Activated CD4-positive, alpha-beta T cell treated with anti-CD3 and anti-CD28 coated beads for 36 hours (primary cell): Measurements from ENCODE around the gene PSPC1. TPM values are rescaled to one million over a fixed set of nuclear protein-coding genes. Genes with fewer than 3 reads are reported as not detected.
"Not testable (repeated sequence)": the region's sequence is repeated elsewhere in the genome, so short reads cannot be mapped to it uniquely, and the experiment has no call there.

Experiments used
- ATAC-seq: fragments of 200-7000 bp; cut with Tn5 transposase; one replicate; pipeline ENCODE4 v1.10.0; 2021; ENCODE audit warnings: mild to moderate bottlenecking, moderate library complexity
- CTCF ChIA-PET: fragments of 350-600 bp; sonication (Branson Sonifier 250); formaldehyde crosslinking; loops from one replicate; lab custom pipeline; 2021; ENCODE audit warnings: antibody characterized with exemption; lab: Charles Lee
- POLR2A ChIA-PET: fragments of 350-600 bp; sonication (Branson Sonifier 250); formaldehyde crosslinking; loops from one replicate; lab custom pipeline; 2021; ENCODE audit warnings: antibody characterized with exemption, inconsistent platforms; lab: Charles Lee
- DNase-seq: peaks from one replicate; pipeline ENCODE4 v3.0.0-alpha.2; 2020
- H3K27ac Mint-ChIP-seq: one replicate; pipeline ENCODE4 v1.8.0; 2021; ENCODE audit warnings: mixed read lengths
- H3K27me3 Mint-ChIP-seq: one replicate; pipeline ENCODE4 v1.8.0; 2021; ENCODE audit warnings: mixed read lengths
- H3K36me3 Mint-ChIP-seq: one replicate; pipeline ENCODE4 v1.8.0; 2021; ENCODE audit warnings: low read depth, mixed read lengths
- H3K4me1 Mint-ChIP-seq: one replicate; pipeline ENCODE4 v1.8.0; 2021; ENCODE audit warnings: mixed read lengths
- H3K4me3 Mint-ChIP-seq: one replicate; pipeline ENCODE4 v1.8.0; 2021; ENCODE audit warnings: mild to moderate bottlenecking, moderate library complexity, mixed read lengths
- H3K9me3 Mint-ChIP-seq: one replicate; pipeline ENCODE4 v1.8.0; 2021; ENCODE audit warnings: low read depth, mixed read lengths
- intact Hi-C, 2 experiments: fragments of 100-400 bp; cut with DNase I in 1 of 2; cut with micrococcal nuclease in 1 of 2; formaldehyde crosslinking; loops; one replicate each; pipeline versions ENCODE4 v1.14.2 to v1.15.1; 2022 to 2024; cut with DNase I, micrococcal nuclease
- total RNA-seq, 2 experiments: library from RNA; stranded (reverse); gene quantifications; one replicate each; pipeline ENCODE4 v1.2.3, GENCODE V29; 2021

The PSPC1 gene
- total RNA-seq, 2 experiments from 2014 or later: 60.2 to 64.0 TPM

DNA sequence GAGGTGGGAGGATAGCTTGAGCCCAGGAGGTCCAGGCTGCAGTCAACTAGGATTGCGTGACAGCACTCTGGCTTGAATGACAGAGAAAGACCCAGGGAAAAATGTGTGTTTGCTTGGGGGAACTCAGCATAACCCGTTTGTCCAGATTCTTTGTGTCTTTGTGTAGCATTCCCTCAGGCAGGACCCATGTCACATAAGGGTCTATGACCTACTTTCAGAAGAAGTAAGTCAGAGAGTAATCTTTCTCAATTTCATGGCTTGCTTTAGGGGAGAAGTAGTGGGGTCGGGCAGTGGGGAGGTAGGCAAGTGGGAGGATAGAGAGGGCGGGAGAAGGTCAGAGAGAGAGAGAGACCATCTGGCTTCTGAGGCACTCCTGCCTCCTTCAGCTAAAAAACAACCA lies 11.9 kb upstream of the PSPC1 start:
- no peak overlapping the region for H3K4me3 Mint-ChIP-seq
- H3K36me3 Mint-ChIP-seq: no peaks in the 10 kb centered on the region
- ChIA-PET POLR2A (interaction anchor here (0.6 kb wide), 1 partner anchor 47 kb away, joined by 3 read pairs; no protein-coding TSS in a partner anchor), CTCF (interaction anchor here (0.7 kb wide), 1 partner anchor 254 kb away, joined by 3 read pairs; no protein-coding TSS in a partner anchor)
- no peaks in the 10 kb centered on the region for H3K4me1 Mint-ChIP-seq
- no peak for ATAC-seq
- no peaks in the 10 kb centered on the region for H3K9me3 Mint-ChIP-seq
- H3K27ac Mint-ChIP-seq: no peak overlapping the region
- intact Hi-C loops: no loop called here
- no peak for DNase-seq
- no peaks in the 10 kb centered on the region for H3K27me3 Mint-ChIP-seq

GRCh38 chr13:19791953-19792537 lies 9.3 kb upstream of the PSPC1 start:
- CTCF ChIA-PET: interaction anchor here (0.5 to 0.8 kb wide), 2 partner anchors 49 to 95 kb away, joined by 4 read pairs; no protein-coding TSS in a partner anchor
- H3K4me3 Mint-ChIP-seq: no peak overlapping the region
- H3K36me3 Mint-ChIP-seq: no peaks in the 10 kb centered on the region
- H3K4me1 Mint-ChIP-seq: no peaks in the 10 kb centered on the region
- no peak overlapping the region for H3K27ac Mint-ChIP-seq
- DNase-seq (no peak), ATAC-seq (no peak)
- no peaks in the 10 kb centered on the region for H3K9me3 Mint-ChIP-seq
- intact Hi-C loops: no loop called here
- POLR2A ChIA-PET: no interaction called here
- H3K27me3 Mint-ChIP-seq: no peaks in the 10 kb centered on the region

- no peaks in the 10 kb centered on the region for H3K9me3 Mint-ChIP-seq
- H3K4me1 Mint-ChIP-seq: peaks cover 5% of the 10 kb centered on the region
- POLR2A ChIA-PET: interaction anchor here (1.4 kb wide), 1 partner anchor 82 kb away, joined by 5 read pairs; the partner anchor contains the start of gene ZMYM5
- peak overlapping the region; percentile 98 for H3K27ac Mint-ChIP-seq
- DNase-seq (peak; percentile 75), ATAC-seq (peak; percentile 45)
- H3K4me3 Mint-ChIP-seq: peak overlapping the region; percentile 94
- no peaks in the 10 kb centered on the region for H3K27me3 Mint-ChIP-seq
- intact Hi-C loops: loop anchor here (1.0 to 5.0 kb wide), 7 partner anchors 81 to 195 kb away; partner anchors contain the start of genes MPHOSPH8 (in 2 of the 2), ZMYM2 (in 1 of the 2) and ZMYM5 (in 1 of the 2)
- H3K36me3 Mint-ChIP-seq: peaks cover 19% of the 10 kb centered on the region
- CTCF ChIA-PET: interaction anchor here (0.6 to 1.4 kb wide), 4 partner anchors 8 to 83 kb away, joined by 3 read pairs; no protein-coding TSS in a partner anchor
Measured at GRCh38 chr13:19782049-19782726, 557 bp downstream of the PSPC1 start.

GRCh38 chr13:19781526-19781925 lies 1.2 kb downstream of the PSPC1 start:
- ChIA-PET CTCF (interaction anchor here (0.6 to 1.0 kb wide), 2 partner anchors 8 to 11 kb away, joined by 3 read pairs; no protein-coding TSS in a partner anchor), POLR2A (interaction anchor here (1.4 kb wide), 1 partner anchor 83 kb away, joined by 5 read pairs; the partner anchor contains the start of gene ZMYM5)
- H3K4me3 Mint-ChIP-seq: peak overlapping the region; percentile 94
- H3K4me1 Mint-ChIP-seq: peaks cover 5% of the 10 kb centered on the region
- peaks cover 19% of the 10 kb centered on the region for H3K36me3 Mint-ChIP-seq
- H3K27ac Mint-ChIP-seq: peak overlapping the region; percentile 98
- ATAC-seq (no peak), DNase-seq (peak; percentile 25)
- intact Hi-C loops: loop anchor here in 1 of 2 experiments (5.0 kb wide), 1 partner anchor 149 kb away; the partner anchor contains the start of gene MPHOSPH8
- no peaks in the 10 kb centered on the region for H3K27me3 Mint-ChIP-seq
- H3K9me3 Mint-ChIP-seq: no peaks in the 10 kb centered on the region

GRCh38 chr13:19780753-19781418 lies 1.9 kb downstream of the PSPC1 start:
- not testable (repeated sequence) for ATAC-seq, H3K4me1 Mint-ChIP-seq, H3K27me3 Mint-ChIP-seq, H3K9me3 Mint-ChIP-seq
- Mint-ChIP-seq H3K27ac (peak overlapping the region; percentile 42), H3K4me3 (peak overlapping the region; percentile 94), H3K36me3 (peaks cover 22% of the 10 kb centered on the region)
- POLR2A ChIA-PET: interaction anchor here (1.4 kb wide), 1 partner anchor 83 kb away, joined by 5 read pairs; the partner anchor contains the start of gene ZMYM5
- CTCF ChIA-PET: interaction anchor here (0.6 kb wide), 1 partner anchor 632 kb away, joined by 3 read pairs; no protein-coding TSS in a partner anchor
- intact Hi-C loops: loop anchor here in 1 of 2 experiments (5.0 kb wide), 1 partner anchor 149 kb away; the partner anchor contains the start of gene MPHOSPH8
- peak; percentile 39 for DNase-seq

DNA sequence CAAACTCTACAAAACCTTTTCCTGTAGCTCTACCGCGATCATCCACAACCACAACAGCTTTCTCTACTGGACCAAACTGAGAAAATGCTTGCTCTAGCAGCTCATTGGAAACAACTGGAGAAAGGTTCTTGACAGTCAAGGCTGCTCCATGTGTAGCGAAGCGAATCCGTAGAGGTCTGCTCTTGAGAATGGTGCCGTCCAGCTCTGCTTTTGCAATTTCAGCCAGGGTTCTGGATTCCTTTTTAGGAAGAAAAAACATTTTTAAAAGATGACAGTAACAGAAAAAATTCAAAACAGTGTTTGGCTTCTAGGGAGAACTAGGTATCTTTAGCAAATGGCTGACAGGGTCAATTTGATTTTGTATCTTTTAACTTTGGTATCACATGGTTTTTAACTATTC lies 10.4 kb downstream of the PSPC1 start:
- H3K9me3 Mint-ChIP-seq: no peaks in the 10 kb centered on the region
- no peak for DNase-seq
- no peak overlapping the region for H3K4me3 Mint-ChIP-seq
- ChIA-PET CTCF (interaction anchor here (0.6 kb wide), 1 partner anchor 307 kb away, joined by 3 read pairs; no protein-coding TSS in a partner anchor), POLR2A (no interaction called here)
- intact Hi-C loops: no loop called here
- no peaks in the 10 kb centered on the region for H3K27me3 Mint-ChIP-seq
- ATAC-seq: no peak
- no peak overlapping the region for H3K27ac Mint-ChIP-seq
- peaks cover 51% of the 10 kb centered on the region for H3K36me3 Mint-ChIP-seq
- H3K4me1 Mint-ChIP-seq: peaks cover 35% of the 10 kb centered on the region

GRCh38 chr13:19769854-19770253 lies 12.9 kb downstream of the PSPC1 start:
- H3K27me3 Mint-ChIP-seq: no peaks in the 10 kb centered on the region
- DNase-seq (no peak), ATAC-seq (no peak)
- peaks cover 36% of the 10 kb centered on the region for H3K4me1 Mint-ChIP-seq
- intact Hi-C loops: no loop called here
- H3K9me3 Mint-ChIP-seq: no peaks in the 10 kb centered on the region
- no peak overlapping the region for H3K27ac Mint-ChIP-seq
- H3K36me3 Mint-ChIP-seq: peaks cover 60% of the 10 kb centered on the region
- ChIA-PET CTCF (interaction anchor here (1.1 kb wide), 1 partner anchor 12 kb away, joined by 3 read pairs; no protein-coding TSS in a partner anchor), POLR2A (interaction anchor here (0.6 kb wide), 2 partner anchors 16 to 41 kb away, joined by 3 to 4 read pairs; no protein-coding TSS in a partner anchor)
- no peak overlapping the region for H3K4me3 Mint-ChIP-seq

GRCh38 chr13:19767966-19768365 lies 14.8 kb downstream of the PSPC1 start:
- CTCF ChIA-PET: interaction anchor here (0.7 kb wide), 1 partner anchor 26 kb away, joined by 3 read pairs; no protein-coding TSS in a partner anchor
- DNase-seq (no peak), ATAC-seq (no peak)
- intact Hi-C loops: no loop called here
- POLR2A ChIA-PET: no interaction called here
- Mint-ChIP-seq H3K27ac (peak overlapping the region; percentile 31), H3K9me3 (no peaks in the 10 kb centered on the region), H3K4me3 (no peak overlapping the region), H3K36me3 (peaks cover 62% of the 10 kb centered on the region), H3K27me3 (no peaks in the 10 kb centered on the region), H3K4me1 (peaks cover 37% of the 10 kb centered on the region)

DNA sequence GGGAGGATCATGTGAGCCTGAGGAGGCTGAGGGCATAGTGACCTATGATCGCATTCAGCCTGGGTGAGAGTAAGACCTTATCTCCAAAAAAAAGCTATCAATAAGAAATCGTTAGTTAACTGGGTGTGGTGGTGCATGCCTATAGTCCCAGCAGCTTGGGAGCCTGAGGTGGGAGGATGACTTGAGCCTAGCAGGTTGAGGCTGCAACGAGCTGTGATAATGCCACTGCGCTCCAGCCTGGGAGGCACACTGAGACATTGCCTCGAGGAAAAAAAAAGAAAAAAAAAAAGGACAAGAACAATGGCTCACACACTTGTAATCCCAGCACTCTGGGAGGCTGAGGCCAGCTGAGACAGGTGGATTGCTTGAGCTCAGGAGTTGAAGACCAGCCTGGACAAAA lies 16.2 kb downstream of the PSPC1 start:
- no peak overlapping the region for H3K27ac Mint-ChIP-seq
- no peak for ATAC-seq
- intact Hi-C loops: no loop called here

DNA sequence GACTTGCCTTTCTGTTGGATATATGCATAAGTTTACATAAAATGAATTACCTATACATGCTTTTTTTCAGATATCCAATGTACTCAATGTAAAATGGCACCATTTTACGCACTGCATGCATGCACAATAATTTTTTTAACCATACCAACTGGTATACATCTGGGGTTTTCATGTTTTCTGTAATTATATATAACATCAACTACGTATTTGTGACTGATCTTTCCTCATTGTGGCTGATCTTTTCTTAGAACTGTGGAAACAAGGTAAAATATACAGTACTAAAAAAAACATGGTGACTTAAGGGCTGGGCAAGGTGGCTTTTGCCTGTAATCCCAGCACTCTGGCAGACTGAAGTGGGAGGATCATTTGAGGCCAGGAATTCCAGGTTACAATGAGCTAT lies 18.5 kb downstream of the PSPC1 start:
- Mint-ChIP-seq H3K4me1 (peaks cover 48% of the 10 kb centered on the region), H3K36me3 (peaks cover 60% of the 10 kb centered on the region), H3K27ac (no peak overlapping the region), H3K27me3 (no peaks in the 10 kb centered on the region), H3K9me3 (no peaks in the 10 kb centered on the region), H3K4me3 (no peak overlapping the region)
- CTCF ChIA-PET: interaction anchor here (0.5 kb wide), 1 partner anchor 19 kb away, joined by 3 read pairs; no protein-coding TSS in a partner anchor
- POLR2A ChIA-PET: no interaction called here
- intact Hi-C loops: no loop called here
- ATAC-seq: peak; percentile 30
- no peak for DNase-seq

More for the DNA sequence above, 16.2 kb downstream of the PSPC1 start:
- POLR2A ChIA-PET: no interaction called here
- H3K27me3 Mint-ChIP-seq: no peaks in the 10 kb centered on the region
- no peak for DNase-seq
- H3K4me3 Mint-ChIP-seq: no peak overlapping the region
- peaks cover 45% of the 10 kb centered on the region for H3K4me1 Mint-ChIP-seq
- CTCF ChIA-PET: no interaction called here
- H3K9me3 Mint-ChIP-seq: no peaks in the 10 kb centered on the region
- peaks cover 64% of the 10 kb centered on the region for H3K36me3 Mint-ChIP-seq
